ENCODE measurements around the gene PDZD2.

GRCh38 chr5:32132757-32133156, 493.8 kb downstream of the PDZD2 start:
- TF ChIP-seq POLR2A (IDR thresholded peaks at IDR 0.05) (no peak), CTCF (IDR thresholded peaks at IDR 0.05) (no peak), POLR2AphosphoS5 (IDR thresholded peaks at IDR 0.05) (no peak)

Measured in prostate gland (tissue), 2 donors.